Neutrophil (primary cell): Measurements from ENCODE around the gene RIMS3.

Experiments used
- H3K27ac ChIP-seq: fragments of 200-600 bp; sonication (generic); 2 replicates; pipeline ENCODE4 v1.5.1; 2016; ENCODE audit warnings: mild to moderate bottlenecking, moderate library complexity
- H3K27me3 ChIP-seq: fragments of 200-600 bp; sonication (generic); 2 replicates; pipeline ENCODE4 v1.6.0; 2016; ENCODE audit warnings: mild to moderate bottlenecking
- H3K36me3 ChIP-seq: fragments of 200-600 bp; sonication (generic); 2 replicates; pipeline ENCODE4 v1.5.1; 2017
- H3K4me1 ChIP-seq, 2 experiments: fragments of 200-600 bp in 1 of 2; sonication (generic) in 1 of 2; 1 replicate in 1 of 2; 2 replicates in 1 of 2; pipeline versions ENCODE4 v1.5.1 to v1.6.1; 2013 to 2016; ENCODE audit warnings: low read depth in 1 of 2, low read length in 1 of 2, mild to moderate bottlenecking in 1 of 2, moderate library complexity in 1 of 2; ENCODE audit not compliant: control insufficient read depth in 1 of 2, insufficient read depth in 1 of 2
- H3K4me3 ChIP-seq, 2 experiments: fragments of 200-600 bp in 1 of 2; sonication (generic) in 1 of 2; 1 replicate in 1 of 2; 2 replicates in 1 of 2; pipeline ENCODE4 v1.5.1; 2013 to 2016; ENCODE audit warnings: low read depth in 1 of 2, low read length in 1 of 2, mild to moderate bottlenecking in 1 of 2, moderate library complexity in 1 of 2
- H3K9me3 ChIP-seq: fragments of 200-600 bp; sonication (generic); 2 replicates; pipeline ENCODE4 v1.5.1; 2016
- TF ChIP-seq, protein P1 (sequence below): fragments of 200-600 bp; sonication (generic); IDR thresholded peaks from 2 replicates; pipeline ENCODE4 v1.5.1; 2016; ENCODE audit warnings: antibody characterized with exemption

The RIMS3 gene

DNA sequence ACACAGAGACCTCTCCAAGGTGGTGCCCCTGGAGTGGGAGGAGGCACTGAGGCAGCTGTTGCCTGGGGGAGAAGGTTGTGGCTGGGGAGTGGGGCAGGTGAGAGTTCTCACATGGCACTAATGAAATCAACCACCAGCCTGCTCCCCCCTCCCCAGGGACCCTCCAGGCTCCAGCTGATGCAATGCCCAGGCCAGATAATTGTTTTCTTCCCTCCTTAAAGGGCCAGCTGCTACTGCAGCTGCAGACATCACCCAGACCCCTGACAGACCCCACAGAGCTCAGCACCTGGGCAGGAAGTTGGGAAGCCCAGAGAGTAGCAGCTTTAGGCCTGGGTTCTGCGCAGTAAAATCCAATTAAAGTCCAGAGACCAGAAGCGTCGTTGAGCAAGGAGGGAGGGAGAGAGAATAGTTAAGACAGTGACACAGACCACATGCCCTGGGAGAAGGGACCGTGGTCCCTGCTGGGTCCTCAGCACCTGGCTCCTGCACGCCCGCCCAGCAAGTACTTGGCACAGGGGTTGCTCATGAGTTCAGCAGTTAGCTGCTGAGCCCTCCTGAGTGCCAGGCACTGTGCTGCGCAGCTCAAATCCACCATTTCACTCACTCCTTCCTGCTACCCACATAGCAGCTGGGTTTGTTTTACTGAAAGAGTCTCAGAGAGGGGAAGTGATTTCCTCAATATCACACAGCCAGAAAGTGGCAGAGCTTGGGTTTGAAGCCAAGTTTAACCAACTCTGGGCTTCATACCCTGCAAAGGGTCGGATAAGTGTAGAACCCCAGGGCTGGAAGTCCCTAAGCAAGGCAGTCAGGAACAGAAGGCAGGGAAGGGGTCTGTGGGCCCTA is 1.9 kb downstream of the RIMS3 start:
- Histone ChIP-seq H3K27me3 (peaks cover 51% of the 10 kb centered on the region), H3K4me3 (no peak overlapping the region), H3K4me1 (peaks cover 6 to 13% of the 10 kb centered on the region in 2 experiments), H3K9me3 (no peaks in the 10 kb centered on the region), H3K27ac (no peak overlapping the region), H3K36me3 (no peaks in the 10 kb centered on the region)
- TF ChIP-seq, protein P1, sequence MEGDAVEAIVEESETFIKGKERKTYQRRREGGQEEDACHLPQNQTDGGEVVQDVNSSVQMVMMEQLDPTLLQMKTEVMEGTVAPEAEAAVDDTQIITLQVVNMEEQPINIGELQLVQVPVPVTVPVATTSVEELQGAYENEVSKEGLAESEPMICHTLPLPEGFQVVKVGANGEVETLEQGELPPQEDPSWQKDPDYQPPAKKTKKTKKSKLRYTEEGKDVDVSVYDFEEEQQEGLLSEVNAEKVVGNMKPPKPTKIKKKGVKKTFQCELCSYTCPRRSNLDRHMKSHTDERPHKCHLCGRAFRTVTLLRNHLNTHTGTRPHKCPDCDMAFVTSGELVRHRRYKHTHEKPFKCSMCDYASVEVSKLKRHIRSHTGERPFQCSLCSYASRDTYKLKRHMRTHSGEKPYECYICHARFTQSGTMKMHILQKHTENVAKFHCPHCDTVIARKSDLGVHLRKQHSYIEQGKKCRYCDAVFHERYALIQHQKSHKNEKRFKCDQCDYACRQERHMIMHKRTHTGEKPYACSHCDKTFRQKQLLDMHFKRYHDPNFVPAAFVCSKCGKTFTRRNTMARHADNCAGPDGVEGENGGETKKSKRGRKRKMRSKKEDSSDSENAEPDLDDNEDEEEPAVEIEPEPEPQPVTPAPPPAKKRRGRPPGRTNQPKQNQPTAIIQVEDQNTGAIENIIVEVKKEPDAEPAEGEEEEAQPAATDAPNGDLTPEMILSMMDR = no peak

DNA sequence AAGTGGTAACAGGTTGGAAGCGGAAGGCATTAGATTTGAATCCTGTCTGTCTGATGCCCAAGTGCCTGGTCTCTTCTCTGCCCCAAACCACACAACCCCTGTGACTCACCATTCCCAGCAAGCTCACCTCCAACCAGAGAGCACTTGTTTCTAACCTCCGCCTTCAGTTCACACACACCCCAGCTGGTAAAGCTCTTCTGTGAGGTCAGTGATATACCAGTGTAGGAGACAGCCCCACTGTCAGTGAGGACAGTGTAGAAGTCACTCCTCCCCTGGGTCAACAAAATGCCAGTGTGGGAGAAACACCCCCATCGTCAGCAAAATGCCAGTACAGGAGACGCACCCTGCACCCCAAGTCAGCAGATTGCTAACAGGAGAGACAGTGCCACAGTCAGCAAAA is 2.6 kb downstream of the RIMS3 start:
- Histone ChIP-seq H3K4me1 (peaks cover 5 to 13% of the 10 kb centered on the region in 2 experiments), H3K27ac (no peak overlapping the region), H3K36me3 (no peaks in the 10 kb centered on the region), H3K9me3 (no peaks in the 10 kb centered on the region), H3K27me3 (peaks cover 58% of the 10 kb centered on the region), H3K4me3 (no peak overlapping the region)
- TF ChIP-seq, protein P1 = no peak

DNA sequence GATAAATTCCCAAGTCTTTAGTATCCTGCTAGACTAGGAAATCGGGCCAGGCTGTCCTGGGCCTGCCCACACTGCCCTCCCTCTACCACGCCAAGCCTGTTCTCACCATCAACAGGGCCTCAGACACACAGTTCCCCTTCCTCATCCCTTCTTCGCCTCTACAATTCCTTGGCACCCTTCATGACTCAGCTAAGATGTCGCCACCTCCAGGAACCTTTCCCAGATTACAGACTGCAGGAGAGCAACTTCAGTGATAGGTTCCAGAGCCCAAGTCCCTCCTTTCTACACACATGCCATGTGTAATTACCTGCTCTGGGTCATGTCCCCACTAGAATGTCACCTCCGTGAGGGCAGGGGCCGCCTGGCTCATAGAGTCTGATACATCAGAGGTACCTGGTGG is 3.3 kb downstream of the RIMS3 start:
- H3K36me3 ChIP-seq = no peaks in the 10 kb centered on the region
- no peak overlapping the region for H3K4me3 ChIP-seq
- H3K27ac ChIP-seq = no peak overlapping the region
- H3K4me1 ChIP-seq = peaks cover 5 to 13% of the 10 kb centered on the region in 2 experiments
- no peaks in the 10 kb centered on the region for H3K9me3 ChIP-seq
- peaks cover 62% of the 10 kb centered on the region for H3K27me3 ChIP-seq
- TF ChIP-seq, protein P1 = no peak

DNA sequence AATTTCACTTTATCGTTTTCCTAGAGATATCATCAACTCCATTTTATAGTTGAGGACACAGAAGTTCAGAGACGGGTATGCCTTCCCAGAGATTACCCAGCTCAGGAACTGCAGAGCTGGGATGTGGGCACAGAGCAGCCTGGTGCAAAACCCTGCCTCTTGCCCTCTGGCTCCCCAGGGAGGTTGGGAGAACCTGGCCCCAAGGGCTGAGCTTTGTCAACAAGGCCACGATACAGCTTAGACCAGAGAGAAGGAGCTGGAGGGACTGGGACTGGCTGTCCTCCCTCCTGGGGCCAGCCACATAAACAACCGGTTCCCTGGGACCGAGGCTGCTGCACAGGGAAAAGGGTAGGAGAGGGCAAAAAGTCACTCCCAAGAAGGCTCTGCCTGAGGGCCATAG is 3.8 kb downstream of the RIMS3 start:
- H3K4me1 ChIP-seq = peaks cover 5 to 13% of the 10 kb centered on the region in 2 experiments
- H3K27me3 ChIP-seq = peaks cover 66% of the 10 kb centered on the region
- no peak overlapping the region for H3K27ac ChIP-seq
- no peak overlapping the region for H3K4me3 ChIP-seq
- H3K9me3 ChIP-seq = no peaks in the 10 kb centered on the region
- TF ChIP-seq, protein P1 = no peak
- H3K36me3 ChIP-seq = no peaks in the 10 kb centered on the region

DNA sequence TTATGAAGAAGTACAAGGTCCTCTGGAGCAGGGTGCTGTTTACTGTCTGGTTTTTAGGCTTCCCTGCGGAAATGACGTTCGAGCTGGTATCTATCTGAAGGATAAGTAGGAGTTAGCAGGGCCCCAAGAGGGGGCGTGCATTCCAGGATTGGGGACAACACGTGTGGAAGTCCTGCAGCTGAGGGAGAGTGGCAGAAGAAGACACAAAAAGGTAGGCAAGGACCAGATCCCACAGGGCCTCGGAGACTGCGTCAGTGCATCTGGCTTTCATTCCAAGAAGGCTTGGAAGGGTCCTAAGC is 5.9 kb downstream of the RIMS3 start:
- Histone ChIP-seq H3K4me1 (no peaks in the 10 kb centered on the region), H3K27ac (no peak overlapping the region), H3K27me3 (peaks cover 71% of the 10 kb centered on the region), H3K36me3 (no peaks in the 10 kb centered on the region), H3K4me3 (no peak overlapping the region), H3K9me3 (no peaks in the 10 kb centered on the region)
- TF ChIP-seq, protein P1 = no peak
